GM11168 (cell line): ENCODE results near the gene SREBF2.

Experiments used
- in situ Hi-C: fragments of 300-500 bp; cut with MboI; formaldehyde crosslinking; loops from one replicate; pipeline ENCODE4 v1.12.0; 2022; ENCODE audit warnings: low sequenced_read_pairs; ENCODE audit not compliant: unreplicated experiment

The SREBF2 gene

DNA sequence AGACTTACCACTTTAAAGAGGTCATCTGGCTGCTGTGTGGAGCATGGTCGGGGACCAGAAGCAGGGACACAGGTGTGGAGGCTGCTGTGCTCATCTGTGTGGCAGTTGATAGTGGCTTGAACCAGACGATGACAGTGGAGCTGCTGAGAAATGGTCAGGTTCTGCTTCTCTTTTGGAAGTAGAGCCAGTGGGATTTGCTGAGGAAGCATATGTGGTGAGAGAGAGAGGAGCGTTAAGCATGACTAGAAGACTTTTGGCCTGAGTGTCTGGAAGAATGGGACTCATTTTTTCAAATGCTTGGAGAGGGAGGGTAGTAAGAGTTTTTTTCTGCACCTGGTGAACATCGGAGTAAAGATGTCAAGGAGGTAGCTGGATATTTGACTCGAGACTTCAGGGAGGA lies 12.5 kb upstream of the SREBF2 start:
- in situ Hi-C loops, result no loop called here

DNA sequence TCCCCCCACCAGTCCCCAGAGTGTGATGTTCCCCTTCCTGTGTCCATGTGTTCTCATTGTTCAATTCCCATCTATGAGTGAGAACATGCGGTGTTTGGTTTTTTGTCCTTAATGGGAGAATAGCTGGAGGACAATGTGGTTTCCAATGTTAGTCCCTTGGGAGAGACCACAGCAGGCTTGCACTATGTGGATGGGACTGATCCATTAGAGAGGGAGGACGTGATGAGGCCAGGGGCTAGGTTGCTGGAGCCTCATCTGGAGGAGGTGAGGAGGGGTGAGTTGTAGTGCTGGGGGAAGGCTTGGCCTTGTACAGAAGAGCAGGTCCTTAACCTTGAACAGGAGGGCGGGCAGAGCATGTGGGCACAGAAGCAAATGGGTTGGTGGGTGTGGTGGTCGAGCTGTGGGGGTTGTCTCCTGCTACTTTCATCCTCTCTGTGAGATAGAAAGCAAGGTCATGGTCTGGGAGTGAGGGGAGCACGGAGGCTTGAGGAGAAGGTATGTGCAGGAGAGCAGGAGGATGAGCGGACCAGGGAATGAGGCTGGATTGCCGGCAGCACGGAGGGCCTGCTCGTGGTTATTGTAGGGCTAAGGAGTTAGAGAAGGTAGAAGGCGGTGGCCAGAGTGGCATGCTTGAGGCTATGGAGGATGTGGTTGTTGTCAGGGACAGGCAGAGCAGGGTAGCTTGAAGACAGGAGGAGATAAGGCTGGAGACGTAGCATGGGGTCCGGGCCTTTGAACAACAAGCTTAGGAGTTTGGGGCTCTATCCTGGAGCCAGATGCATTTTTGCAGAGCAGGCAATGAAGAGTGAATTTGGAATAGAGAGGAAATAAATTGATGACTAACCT lies 11.2 kb upstream of the SREBF2 start:
- in situ Hi-C loops, result no loop called here

DNA sequence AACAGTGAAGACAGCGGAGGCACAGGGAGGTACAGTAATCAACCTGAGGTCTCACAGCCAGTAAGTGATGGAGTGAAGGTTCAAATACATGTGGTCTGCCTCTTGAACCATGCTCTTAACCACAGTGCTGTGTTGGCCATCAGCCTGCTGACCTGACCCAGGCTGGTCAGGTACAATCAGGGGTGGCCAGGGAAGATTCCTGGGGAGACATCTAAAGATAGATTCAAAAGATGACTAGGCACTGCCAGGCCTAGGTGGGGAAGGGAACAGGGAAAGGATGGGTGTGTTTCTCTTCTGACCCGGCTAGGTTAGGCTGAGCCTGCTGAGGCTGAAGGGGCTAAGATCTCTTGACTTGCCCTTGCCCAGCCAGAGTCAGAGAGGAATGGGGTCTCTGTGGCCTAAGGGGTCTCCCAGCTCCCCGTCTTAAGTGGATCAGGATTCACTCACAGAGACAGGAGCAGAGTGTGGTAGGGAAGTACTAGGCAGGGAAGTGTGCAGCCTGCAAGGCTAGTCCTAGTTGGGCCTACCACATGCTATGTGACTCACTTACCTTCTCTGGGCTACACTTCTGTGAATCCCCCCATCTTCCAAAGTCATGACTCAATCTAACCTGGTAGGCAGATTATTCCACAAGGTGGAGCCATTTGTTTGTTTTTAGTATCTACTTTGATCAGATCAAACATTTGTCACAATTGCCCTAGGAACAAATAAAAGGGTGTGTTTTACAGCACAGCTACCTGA lies 10.4 kb upstream of the SREBF2 start:
- in situ Hi-C loops, result no loop called here

DNA sequence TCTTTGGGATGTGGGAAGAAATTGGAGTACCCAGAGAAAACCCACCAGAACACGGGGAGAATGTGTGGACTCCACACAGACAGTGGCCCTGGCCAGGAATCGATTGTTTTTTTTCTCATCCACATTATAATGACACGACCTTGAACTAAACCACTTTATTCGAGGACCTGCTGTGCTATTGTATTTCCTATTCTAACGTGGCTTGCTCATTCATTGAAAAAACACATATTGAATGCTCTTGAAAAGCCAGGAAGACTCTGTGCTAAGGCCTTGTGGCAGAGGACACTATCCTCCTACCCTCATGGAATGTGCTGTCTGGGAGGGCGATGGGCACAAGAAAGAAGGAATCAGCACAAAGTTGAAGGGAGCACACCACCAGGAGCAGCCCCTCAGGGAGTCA lies 9.1 kb upstream of the SREBF2 start:
- in situ Hi-C loops, result no loop called here

DNA sequence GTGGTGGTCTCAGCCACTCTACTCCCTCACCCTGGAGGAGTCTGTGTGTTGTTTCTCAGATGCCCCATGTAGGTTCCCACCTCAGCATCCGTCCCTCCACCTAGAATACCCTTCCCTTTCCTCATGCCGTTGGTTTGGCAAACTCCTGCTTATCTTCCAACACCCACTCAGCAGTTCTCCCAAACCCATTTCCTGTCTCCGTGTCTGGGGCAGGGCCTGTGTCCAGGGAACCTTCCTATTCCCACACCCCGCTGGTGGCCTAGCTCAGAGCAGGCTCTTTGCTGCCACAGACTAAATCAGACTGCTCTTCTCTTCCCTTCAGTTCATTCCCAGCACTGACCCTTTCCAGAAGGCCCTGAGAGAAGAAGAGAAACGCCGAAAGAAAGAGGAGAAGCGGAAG lies 7.5 kb upstream of the SREBF2 start:
- in situ Hi-C loops, result no loop called here

DNA sequence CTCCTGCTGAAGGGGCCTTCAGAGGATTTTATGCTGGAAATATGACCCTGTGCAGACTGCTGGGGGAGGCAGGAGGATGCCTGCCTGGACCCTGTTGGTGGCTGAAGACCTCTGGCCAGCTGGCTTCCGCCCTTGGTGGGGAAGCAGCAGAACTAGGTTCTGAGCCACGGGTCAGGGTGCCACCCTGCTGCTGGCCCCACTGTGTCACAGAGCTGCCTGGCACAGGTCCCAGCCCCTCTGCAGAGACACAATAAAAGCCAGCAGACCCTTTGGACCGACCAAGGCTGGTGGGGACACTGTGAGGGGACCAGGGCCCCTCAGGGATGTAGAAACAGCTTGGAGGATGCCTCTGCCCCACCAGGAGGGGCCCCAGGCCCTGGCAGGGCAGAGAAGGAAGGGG lies 6.9 kb upstream of the SREBF2 start:
- in situ Hi-C loops, result no loop called here

DNA sequence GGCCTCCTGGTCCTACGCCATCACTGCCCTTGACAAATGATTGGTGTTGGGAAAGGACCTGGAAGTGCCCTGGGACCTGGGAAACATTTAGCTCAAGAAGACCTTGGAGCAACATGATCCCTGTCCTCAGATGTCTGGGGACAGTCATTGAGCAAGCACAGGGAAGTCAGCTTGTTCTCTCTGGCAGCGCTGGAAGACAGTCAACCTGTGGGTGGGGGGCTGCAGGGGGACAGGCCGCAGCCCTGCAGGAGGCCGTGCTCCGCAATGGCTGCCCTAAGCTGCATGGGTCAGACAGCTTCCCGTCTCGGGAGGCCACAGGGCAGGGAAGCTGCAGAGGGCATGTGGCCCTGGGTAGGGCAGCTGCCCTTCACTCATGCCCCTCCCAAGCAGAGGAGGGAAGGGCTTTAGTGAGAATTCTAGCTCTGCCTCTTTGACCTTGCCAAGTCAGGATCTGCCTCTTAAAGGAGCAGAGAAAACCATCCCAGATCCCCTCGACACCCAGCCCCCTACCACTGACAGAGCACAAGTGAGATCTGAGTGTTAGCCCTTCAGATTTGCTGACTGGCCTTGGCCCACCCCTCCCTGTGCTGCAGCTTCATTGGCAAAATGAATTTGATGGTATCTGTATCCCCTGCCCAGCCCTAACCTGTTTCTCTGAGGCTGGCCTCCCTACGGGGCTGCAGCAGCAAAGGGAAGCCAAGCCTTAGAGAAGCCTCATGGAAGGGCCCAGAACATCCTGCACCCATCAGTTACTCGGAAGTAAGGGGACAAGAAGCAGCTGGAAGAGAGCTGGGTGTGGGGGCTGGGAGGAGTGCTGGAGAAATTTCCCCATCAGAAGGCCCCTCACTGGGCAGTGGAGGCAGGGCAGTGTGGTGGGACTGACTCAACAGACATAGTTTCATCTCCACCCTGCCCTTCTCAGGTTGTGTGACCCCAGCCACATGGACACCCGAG lies 6.2 kb upstream of the SREBF2 start:
- in situ Hi-C loops, result no loop called here

DNA sequence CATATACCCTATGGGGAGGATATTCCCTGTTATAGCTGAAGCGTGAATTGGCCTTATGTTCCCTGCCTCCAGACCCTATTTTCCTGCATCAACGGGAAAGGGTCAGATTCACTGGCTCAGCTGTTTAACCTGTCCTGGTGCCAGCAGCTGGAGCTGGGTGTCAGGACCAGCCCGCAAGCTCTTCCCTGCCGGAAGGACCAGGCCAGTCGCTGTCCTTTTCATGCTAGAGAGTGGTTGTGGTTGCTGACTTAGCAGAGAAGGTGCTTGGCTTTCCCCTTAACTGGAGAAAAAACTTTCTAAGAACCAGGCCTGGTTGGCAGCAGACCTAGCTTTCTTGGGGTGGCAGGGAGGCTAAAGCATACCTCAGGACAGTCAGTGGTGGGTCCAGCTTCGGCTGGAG lies 5.2 kb upstream of the SREBF2 start:
- in situ Hi-C loops, result no loop called here

DNA sequence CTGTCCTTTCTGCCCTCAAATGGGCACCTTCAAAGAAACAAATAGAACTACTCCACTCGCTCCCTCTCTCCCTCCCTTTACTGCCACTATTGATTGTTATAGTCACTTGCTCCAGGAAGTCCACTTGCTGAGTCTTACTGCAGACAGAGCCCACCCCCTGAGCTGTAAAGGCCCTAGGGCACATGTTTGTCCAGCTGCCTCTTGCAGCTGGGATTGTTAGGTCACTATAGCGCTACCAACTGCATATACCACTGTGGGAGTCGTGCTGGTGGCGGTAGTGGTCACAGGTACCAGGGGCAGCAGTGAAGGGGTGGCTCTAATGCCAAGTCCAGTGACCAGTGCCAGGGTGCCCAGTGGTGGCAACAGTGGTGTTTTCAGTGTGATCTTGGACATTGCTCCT lies 4.4 kb upstream of the SREBF2 start:
- in situ Hi-C loops, result no loop called here

DNA sequence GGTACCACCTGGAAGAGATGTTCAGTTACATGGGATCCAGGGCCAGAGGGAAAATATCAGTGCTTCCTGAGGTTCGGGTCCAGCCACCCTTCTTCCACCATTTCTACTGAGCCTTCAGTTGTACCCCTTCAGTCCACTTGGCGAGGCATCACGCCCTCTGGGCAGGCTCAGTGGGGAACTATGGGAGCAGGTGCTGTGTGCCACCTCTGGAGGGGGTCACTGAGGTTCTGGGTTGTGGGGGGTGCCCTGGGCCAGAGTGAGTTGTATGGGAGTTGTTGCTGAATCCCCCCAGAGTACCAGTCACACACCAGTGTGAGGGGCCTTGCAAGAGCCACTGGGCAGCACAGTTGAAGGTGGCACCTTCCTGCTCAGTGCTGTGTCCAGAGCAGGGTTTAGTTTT lies 2.7 kb upstream of the SREBF2 start:
- in situ Hi-C loops, result loop anchor here (10.0 kb wide), 1 partner anchor 115 kb away; the partner anchor contains the start of gene CENPM

DNA sequence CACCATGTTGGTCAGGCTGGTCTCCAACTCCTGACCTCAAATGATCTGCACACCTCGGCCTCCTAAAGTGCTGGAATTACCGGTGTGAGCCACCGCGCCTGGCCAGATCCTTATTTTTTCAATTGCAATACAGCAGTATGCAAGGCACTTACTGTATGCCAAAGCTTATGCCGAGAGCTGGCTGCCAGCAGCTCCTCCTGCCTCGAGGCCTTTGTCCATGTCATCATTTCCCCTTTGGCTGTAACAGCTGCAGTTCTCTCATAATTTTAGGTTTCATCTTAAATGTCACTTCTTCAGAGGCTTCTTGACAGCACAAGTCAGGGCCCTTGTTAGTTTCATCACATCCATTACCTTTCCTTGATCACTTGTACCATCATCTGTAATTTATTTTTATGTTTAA lies 1.5 kb upstream of the SREBF2 start:
- in situ Hi-C loops, result loop anchor here (10.0 kb wide), 1 partner anchor 113 kb away; the partner anchor contains the start of gene CENPM

DNA sequence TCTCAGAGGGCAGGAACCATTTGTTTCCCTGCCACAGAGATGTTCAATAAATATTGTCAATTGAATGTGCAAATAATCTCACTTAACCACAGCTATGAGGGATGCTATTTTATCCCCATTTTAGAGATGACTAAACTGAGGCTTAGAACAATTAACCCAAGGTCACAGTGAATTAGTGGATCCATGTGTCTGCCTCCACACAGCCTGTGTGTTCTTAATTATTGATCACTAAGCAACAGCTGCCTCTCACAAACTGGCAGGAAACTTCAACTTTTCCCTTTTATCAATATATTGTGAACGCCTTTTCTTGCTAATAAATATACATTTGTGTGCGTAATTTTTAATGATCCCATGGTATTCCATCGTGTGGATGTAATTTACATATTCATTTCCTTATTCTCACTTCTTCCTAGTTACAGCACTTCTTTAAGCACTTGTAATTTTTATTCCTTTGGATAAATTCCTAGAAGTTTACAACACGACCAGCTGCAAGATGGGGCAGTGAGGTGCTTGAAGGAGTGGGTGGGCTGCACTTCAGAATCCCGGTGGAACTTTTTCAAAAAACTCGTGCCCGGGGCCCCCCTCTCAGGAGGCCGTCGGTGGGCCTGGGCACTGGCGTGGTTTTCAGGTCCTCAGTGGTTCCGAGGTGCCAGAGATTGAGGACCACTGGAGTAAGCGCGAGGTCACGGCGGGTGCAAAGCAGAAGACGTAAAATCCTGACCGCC lies 915 bp upstream of the SREBF2 start:
- in situ Hi-C loops, result loop anchor here (10.0 kb wide), 1 partner anchor 113 kb away; the partner anchor contains the start of gene CENPM

DNA sequence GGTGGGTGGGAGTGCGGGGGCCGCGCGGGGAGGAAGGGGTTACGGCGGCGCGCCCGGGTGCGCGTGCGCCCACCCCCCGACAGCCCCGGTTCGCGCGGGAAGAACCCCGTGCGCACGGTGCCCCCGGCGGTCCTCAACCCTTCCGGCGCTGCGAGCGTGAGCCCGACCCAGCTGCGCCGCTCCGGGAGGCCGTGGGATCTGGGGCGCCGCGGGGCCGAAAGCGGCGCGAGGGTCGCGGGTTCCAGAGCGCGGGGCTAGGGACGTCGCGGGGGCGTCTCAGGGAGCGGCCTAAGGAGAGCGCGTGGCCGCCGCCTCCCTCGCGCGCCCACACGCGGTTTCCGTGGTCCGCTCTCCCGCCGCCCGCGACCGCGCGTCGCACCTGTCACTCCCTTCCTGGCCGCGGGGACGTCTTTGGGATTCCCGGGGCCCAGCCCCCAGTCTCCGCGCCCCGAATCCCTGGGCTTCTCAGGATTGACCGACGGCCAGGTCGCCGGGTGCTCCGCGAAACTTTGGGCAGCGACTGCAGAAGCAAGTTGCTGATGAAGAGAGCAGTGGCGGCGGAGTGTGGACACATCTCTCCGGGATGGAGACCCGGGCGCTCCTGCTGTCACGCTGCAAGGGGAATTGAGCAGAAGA lies 582 bp downstream of the SREBF2 start:
- in situ Hi-C loops, result loop anchor here (10.0 kb wide), 1 partner anchor 111 kb away; the partner anchor contains the start of gene CENPM

DNA sequence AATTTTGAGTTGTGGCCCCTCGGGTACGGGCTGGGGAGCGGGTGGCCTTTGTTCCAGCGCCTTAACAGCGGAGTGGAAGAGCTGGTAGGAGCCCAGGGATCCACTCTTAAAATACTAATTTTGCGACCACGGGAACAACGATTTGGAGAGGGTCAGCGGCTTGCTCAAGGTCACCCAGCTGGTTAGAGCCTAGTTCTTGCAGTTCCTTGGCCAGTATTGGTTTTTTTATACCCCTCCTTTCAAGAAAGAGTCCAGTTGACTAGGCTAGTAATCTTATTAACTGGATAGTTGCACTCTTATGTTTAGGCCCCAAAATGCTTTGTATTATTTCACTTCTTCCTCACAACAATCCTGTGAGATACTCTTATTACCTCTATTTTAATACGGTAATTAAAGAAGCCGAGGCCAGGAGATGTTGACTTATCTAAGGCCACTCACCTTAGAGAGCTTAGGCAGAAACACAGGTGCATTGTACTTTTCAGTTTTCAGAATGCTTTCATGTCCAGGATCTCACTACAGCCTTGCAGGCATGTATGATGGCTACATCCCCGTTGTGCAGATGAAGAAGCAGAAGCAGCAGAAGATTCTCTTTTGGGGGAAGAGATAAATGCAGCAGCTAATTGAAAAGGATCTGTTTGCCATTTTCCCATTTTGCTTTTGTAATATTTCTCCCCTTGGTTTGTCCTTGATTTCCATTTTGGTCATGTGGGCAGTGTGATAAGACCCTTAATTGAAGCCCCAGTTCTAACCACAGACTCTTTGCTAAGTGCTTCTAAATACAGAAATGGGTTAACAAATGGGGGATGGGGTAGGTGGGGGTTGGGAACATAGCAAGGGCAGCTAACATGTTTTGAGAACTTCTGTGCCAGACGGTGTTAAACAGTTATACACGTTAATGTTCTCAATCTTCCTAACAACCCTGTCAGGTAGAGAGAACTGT lies 1.4 kb downstream of the SREBF2 start:
- in situ Hi-C loops, result loop anchor here (10.0 kb wide), 1 partner anchor 111 kb away; the partner anchor contains the start of gene CENPM

DNA sequence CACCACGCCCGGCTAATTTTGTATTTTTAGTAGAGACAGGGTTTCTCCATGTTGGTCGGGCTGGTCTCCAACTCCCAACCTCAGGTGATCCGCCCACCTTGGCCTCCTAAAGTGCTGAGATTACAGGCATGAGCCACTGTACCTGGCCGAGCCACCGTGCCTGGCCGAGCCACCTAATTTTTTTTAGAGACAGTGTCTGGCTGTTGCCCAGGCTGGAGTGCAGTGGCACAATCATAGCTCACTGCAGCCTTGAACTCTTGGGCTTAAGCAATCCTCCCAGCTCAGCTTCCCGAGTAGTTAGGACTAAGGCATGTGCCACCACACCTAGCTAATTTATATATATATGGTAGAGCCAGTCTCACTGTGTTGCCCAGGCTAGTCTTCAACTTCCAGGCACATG lies 2.6 kb downstream of the SREBF2 start:
- in situ Hi-C loops, result loop anchor here (10.0 kb wide), 1 partner anchor 109 kb away; the partner anchor contains the start of gene CENPM

DNA sequence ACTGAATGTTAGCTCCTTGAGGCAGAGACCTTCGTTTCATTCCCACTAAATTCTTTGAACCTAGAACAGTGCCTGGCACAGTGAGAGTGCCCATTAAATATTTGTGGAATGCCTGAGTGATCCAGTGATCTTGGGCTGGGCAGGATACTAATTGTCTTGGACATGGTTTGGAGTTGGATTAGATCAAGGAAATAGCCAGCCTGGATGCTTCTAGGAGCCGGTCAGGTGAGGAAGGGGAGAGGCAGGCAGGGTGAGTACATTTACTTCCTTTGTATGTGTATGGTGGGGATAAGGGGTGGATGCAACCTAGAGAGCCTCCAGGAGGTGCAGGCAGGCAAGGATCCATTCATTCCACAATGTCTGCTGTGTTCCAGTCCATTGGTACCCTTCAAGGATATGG lies 3.6 kb downstream of the SREBF2 start:
- in situ Hi-C loops, result loop anchor here (10.0 kb wide), 1 partner anchor 108 kb away; the partner anchor contains the start of gene CENPM

DNA sequence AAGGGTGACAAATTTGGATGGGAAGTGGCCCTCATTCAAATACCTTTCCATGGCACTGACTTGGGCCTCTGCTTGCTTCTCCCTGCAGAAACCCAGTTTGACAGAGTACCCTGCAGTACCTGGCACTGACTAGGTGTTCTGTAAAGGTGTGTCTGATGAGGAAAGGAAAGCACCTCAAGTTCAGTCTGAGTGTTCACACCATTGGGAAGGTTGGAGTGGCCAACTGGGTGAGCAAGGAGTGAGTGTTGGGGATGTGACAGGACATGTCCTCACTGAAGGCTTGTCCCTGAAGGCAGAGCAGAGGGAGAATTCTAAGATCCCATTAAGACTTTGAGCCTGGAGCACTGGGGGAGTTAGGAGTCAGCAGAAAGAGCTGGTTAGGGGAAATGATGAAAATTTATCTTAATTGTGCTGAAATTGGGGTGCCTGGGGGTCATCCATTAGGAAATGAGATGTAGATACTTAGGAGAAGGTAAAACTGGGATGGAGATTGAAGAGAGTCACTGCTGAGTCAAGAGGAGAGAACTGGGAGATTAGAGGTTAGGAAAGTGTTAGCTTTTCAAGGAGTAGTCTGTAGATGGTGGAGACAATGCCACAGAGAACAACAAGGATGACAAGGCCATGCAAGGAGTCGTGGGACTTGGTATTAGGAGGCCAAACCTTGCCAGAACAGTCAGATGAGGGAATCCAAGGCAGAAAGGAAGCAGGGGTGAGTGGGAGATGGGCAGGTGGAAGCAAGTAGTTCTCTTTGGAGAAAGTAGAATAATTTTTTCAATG lies 6.1 kb downstream of the SREBF2 start:
- in situ Hi-C loops, result loop anchor here (10.0 kb wide), 1 partner anchor 106 kb away; the partner anchor contains the start of gene CENPM
